Trophoblast cell (in vitro differentiated cells and primary cell): ENCODE data around the gene LRP3.

Source experiments
- DNase-seq, 2 donors: peaks; one replicate each; pipeline ENCODE4 v3.0.0-alpha.2; 2016
- H2AFZ ChIP-seq: 2 replicates; pipeline ENCODE4 v1.6.1; 2013; ENCODE audit warnings: low read length, moderate library complexity, mild to moderate bottlenecking; ENCODE audit not compliant: insufficient read depth, poor library complexity
- H2AK5ac ChIP-seq: 2 replicates; pipeline ENCODE4 v1.6.1; 2013; ENCODE audit warnings: mild to moderate bottlenecking, low read length
- H2BK120ac ChIP-seq: 2 replicates; pipeline ENCODE4 v1.6.1; 2013; ENCODE audit warnings: low read length, mild to moderate bottlenecking, moderate library complexity; ENCODE audit not compliant: insufficient read depth, poor library complexity
- H2BK12ac ChIP-seq: 2 replicates; pipeline ENCODE4 v1.6.1; 2013; ENCODE audit warnings: mild to moderate bottlenecking, low read length, moderate library complexity
- H2BK5ac ChIP-seq: 2 replicates; pipeline ENCODE4 v1.6.1; 2013; ENCODE audit warnings: low read length, low read depth, moderate library complexity, mild to moderate bottlenecking; ENCODE audit not compliant: poor library complexity
- H3K14ac ChIP-seq: 2 replicates; pipeline ENCODE4 v1.6.1; 2013; ENCODE audit warnings: mild to moderate bottlenecking, low read length
- H3K18ac ChIP-seq: 2 replicates; pipeline ENCODE4 v1.6.1; 2013; ENCODE audit warnings: mild to moderate bottlenecking, low read length
- H3K23ac ChIP-seq: 2 replicates; pipeline ENCODE4 v1.6.1; 2013; ENCODE audit warnings: low read length
- H3K27ac ChIP-seq: 2 replicates; pipeline ENCODE4 v1.5.1; 2013; ENCODE audit warnings: low read depth, mild to moderate bottlenecking, inconsistent platforms, low read length, moderate library complexity
- H3K27me3 ChIP-seq: 2 replicates; pipeline ENCODE4 v1.6.1; 2013; ENCODE audit warnings: inconsistent platforms, mild to moderate bottlenecking, low read length, moderate library complexity; ENCODE audit not compliant: insufficient read depth
- H3K36me3 ChIP-seq, 2 experiments: 1 replicate in 1 of 2; 2 replicates in 1 of 2; pipeline ENCODE4 v1.6.1; 2013; ENCODE audit warnings: low read length in 2 of 2, mild to moderate bottlenecking in 2 of 2, moderate library complexity in 1 of 2; ENCODE audit not compliant: insufficient read depth in 2 of 2, control insufficient read depth in 1 of 2
- H3K4ac ChIP-seq: 2 replicates; pipeline ENCODE4 v1.6.1; 2013; ENCODE audit warnings: low read depth, mild to moderate bottlenecking, low read length, moderate library complexity
- H3K4me1 ChIP-seq, 2 experiments: 1 replicate in 1 of 2; 2 replicates in 1 of 2; pipeline ENCODE4 v1.6.1; 2013; ENCODE audit warnings: low read length in 2 of 2, mild to moderate bottlenecking in 2 of 2, moderate library complexity in 1 of 2; ENCODE audit not compliant: insufficient read depth in 2 of 2, control insufficient read depth in 1 of 2
- H3K4me2 ChIP-seq: 2 replicates; pipeline ENCODE4 v1.6.1; 2013; ENCODE audit warnings: inconsistent platforms, mild to moderate bottlenecking, low read length, moderate library complexity
- H3K4me3 ChIP-seq: 2 replicates; pipeline ENCODE4 v1.5.1; 2013; ENCODE audit warnings: mild to moderate bottlenecking, low read depth, low read length, inconsistent platforms
- H3K79me1 ChIP-seq: one replicate; pipeline ENCODE4 v1.6.1; 2013; ENCODE audit warnings: low read length
- H3K79me2 ChIP-seq: 2 replicates; pipeline ENCODE4 v1.6.1; 2013; ENCODE audit warnings: low read length, mild to moderate bottlenecking; ENCODE audit not compliant: control insufficient read depth, insufficient read depth, poor library complexity
- H3K9ac ChIP-seq: 2 replicates; pipeline ENCODE4 v1.6.1; 2013; ENCODE audit warnings: mild to moderate bottlenecking, low read length
- H3K9me3 ChIP-seq: 2 replicates; pipeline ENCODE4 v1.6.1; 2013; ENCODE audit warnings: low read depth, mild to moderate bottlenecking, control low read depth, inconsistent platforms, low read length; ENCODE audit not compliant: insufficient read depth
- H4K12ac ChIP-seq: 2 replicates; pipeline ENCODE4 v1.6.1; 2013; ENCODE audit warnings: low read depth, mild to moderate bottlenecking, low read length, moderate library complexity
- H4K8ac ChIP-seq: 2 replicates; pipeline ENCODE4 v1.6.1; 2013; ENCODE audit warnings: low read depth, mild to moderate bottlenecking, low read length, moderate library complexity
- H4K91ac ChIP-seq: one replicate; pipeline ENCODE4 v1.6.1; 2013; ENCODE audit warnings: low read depth, mild to moderate bottlenecking, low read length, moderate library complexity
- WGBS: extraction: QIAGEN DNeasy Blood & Tissue Kit; methylation state at CpG from one replicate; pipeline ENCODE4 v1.1.7; 2013; ENCODE audit warnings: missing lambda C conversion rate; ENCODE audit not compliant: insufficient read length, insufficient coverage; ENCODE audit errors: extremely low coverage; 5-methylcytosine and 5-hydroxymethylcytosine counted together

The LRP3 gene

GRCh38 chr19:33191501-33191900 is 2.6 kb upstream of the LRP3 start:
- Histone ChIP-seq H2AFZ (no peak overlapping the region), H3K4me1 (peaks cover 0 to 5% of the 10 kb centered on the region in 2 experiments), H3K27me3 (peaks cover 20% of the 10 kb centered on the region), H2BK12ac (no peak overlapping the region), H2BK120ac (no peak overlapping the region), H2AK5ac (no peak overlapping the region), H3K79me2 (no peaks in the 10 kb centered on the region), H3K9me3 (no peaks in the 10 kb centered on the region), H3K23ac (no peak overlapping the region), H3K27ac (no peak overlapping the region), H4K91ac (no peak overlapping the region), H3K4me3 (no peak overlapping the region), H2BK5ac (no peak overlapping the region), H3K9ac (no peak overlapping the region), H3K36me3 (no peaks in the 10 kb centered on the region), H3K18ac (no peak overlapping the region), H3K14ac (no peak overlapping the region), H3K4me2 (no peak overlapping the region), H3K79me1 (no peaks in the 10 kb centered on the region), H4K12ac (no peak overlapping the region), H3K4ac (no peak overlapping the region), H4K8ac (no peak overlapping the region)
- no CpG with 5 or more reads among the region's 6 CpGs for WGBS
- DNase-seq, result no peak

- Histone ChIP-seq H3K4ac (no peak overlapping the region), H3K4me2 (no peak overlapping the region), H3K79me1 (no peaks in the 10 kb centered on the region), H3K9me3 (no peaks in the 10 kb centered on the region), H3K14ac (no peak overlapping the region), H3K36me3 (no peaks in the 10 kb centered on the region), H3K27ac (no peak overlapping the region), H3K4me1 (peaks cover 0 to 5% of the 10 kb centered on the region in 2 experiments), H2BK12ac (no peak overlapping the region), H4K8ac (no peak overlapping the region), H4K12ac (no peak overlapping the region), H3K23ac (no peak overlapping the region), H4K91ac (no peak overlapping the region), H2BK120ac (no peak overlapping the region), H3K4me3 (no peak overlapping the region), H3K79me2 (no peaks in the 10 kb centered on the region), H2BK5ac (no peak overlapping the region), H2AK5ac (no peak overlapping the region), H3K18ac (no peak overlapping the region), H2AFZ (no peak overlapping the region), H3K9ac (no peak overlapping the region), H3K27me3 (peaks cover 20% of the 10 kb centered on the region)
- DNase-seq, result no peak
- no CpG with 5 or more reads among the region's 7 CpGs for WGBS
These were observed 2.1 kb upstream of the LRP3 start for GRCh38 chr19:33192010-33192409.

- Histone ChIP-seq H2BK5ac (no peak overlapping the region), H4K91ac (no peak overlapping the region), H2AFZ (no peak overlapping the region), H3K4me1 (peaks cover 0 to 5% of the 10 kb centered on the region in 2 experiments), H4K12ac (no peak overlapping the region), H3K4ac (no peak overlapping the region), H2BK120ac (no peak overlapping the region), H3K79me2 (no peaks in the 10 kb centered on the region), H3K14ac (no peak overlapping the region), H3K27me3 (peaks cover 20% of the 10 kb centered on the region), H3K27ac (no peak overlapping the region), H3K36me3 (no peaks in the 10 kb centered on the region), H3K9me3 (no peaks in the 10 kb centered on the region), H3K9ac (no peak overlapping the region), H3K4me2 (no peak overlapping the region), H4K8ac (no peak overlapping the region), H2AK5ac (no peak overlapping the region), H3K23ac (no peak overlapping the region), H3K4me3 (no peak overlapping the region), H3K18ac (no peak overlapping the region), H2BK12ac (no peak overlapping the region), H3K79me1 (no peaks in the 10 kb centered on the region)
- WGBS, result no CpG with 5 or more reads among the region's 8 CpGs
- no peak for DNase-seq
These were observed 763 bp upstream of the LRP3 start for GRCh38 chr19:33193269-33193864.

- no peaks in the 10 kb centered on the region for H3K79me1 ChIP-seq
- peak in 1 of 2 donors; percentile 18 for DNase-seq
- H3K79me2 ChIP-seq, result no peaks in the 10 kb centered on the region
- peak overlapping the region; percentile 39 for H2AFZ ChIP-seq
- no peak overlapping the region for H3K9ac ChIP-seq
- H3K36me3 ChIP-seq, result no peaks in the 10 kb centered on the region
- no peak overlapping the region for H4K8ac ChIP-seq
- no peak overlapping the region for H2BK5ac ChIP-seq
- H2BK120ac ChIP-seq, result no peak overlapping the region
- no peak overlapping the region for H4K12ac ChIP-seq
- no CpG with 5 or more reads among the region's 57 CpGs for WGBS
- H3K4me2 ChIP-seq, result peak overlapping the region; percentile 89
- H4K91ac ChIP-seq, result no peak overlapping the region
- H3K27me3 ChIP-seq, result peaks cover 20% of the 10 kb centered on the region
- peaks cover 0 to 5% of the 10 kb centered on the region in 2 experiments for H3K4me1 ChIP-seq
- no peak overlapping the region for H2AK5ac ChIP-seq
- H3K18ac ChIP-seq, result peak overlapping the region; percentile 68
- no peak overlapping the region for H3K4ac ChIP-seq
- H3K4me3 ChIP-seq, result peak overlapping the region; percentile 71
- H3K23ac ChIP-seq, result no peak overlapping the region
- no peaks in the 10 kb centered on the region for H3K9me3 ChIP-seq
- H3K14ac ChIP-seq, result peak overlapping the region; percentile 37
- H3K27ac ChIP-seq, result no peak overlapping the region
- H2BK12ac ChIP-seq, result no peak overlapping the region
These were observed 379 bp downstream of the LRP3 start for GRCh38 chr19:33194532-33194885.
